ENCODE data around the gene IGF2R.

- no peak for TF ChIP-seq CTCF (IDR thresholded peaks at IDR 0.05 in 4 of 5, conservative IDR thresholded peaks at IDR 0.05 in 1 of 5)
- no peak for TF ChIP-seq POLR2A (IDR thresholded peaks at IDR 0.05)
These were observed 161.2 kb downstream of the IGF2R start for GRCh38 chr6:160129881-160130615.

All from gastrocnemius medialis (tissue), 4 donors.